HL-60 (cell line): ENCODE data around the gene TCFL5.

Experiments
- CTCF ChIP-seq: IDR thresholded peaks from one replicate; pipeline ENCODE4 v1.5.1; 2011; ENCODE audit warnings: low read length, control low read depth, inconsistent platforms; ENCODE audit not compliant: insufficient read depth
- GABPA ChIP-seq: IDR thresholded peaks from 2 replicates; pipeline ENCODE4 v1.6.1; 2012; ENCODE audit warnings: low read depth
- POLR2AphosphoS5 ChIP-seq: IDR thresholded peaks from 2 replicates; pipeline ENCODE4 v1.6.1; 2012; ENCODE audit warnings: low read depth
- REST ChIP-seq: IDR thresholded peaks from 2 replicates; pipeline ENCODE4 v1.6.1; 2012; ENCODE audit warnings: low read depth; ENCODE audit not compliant: insufficient replicate concordance

GRCh38 chr20:62876501-62876901, 14.9 kb upstream of the TCFL5 start:
- TF ChIP-seq CTCF (no peak), GABPA (no peak), REST (no peak), POLR2AphosphoS5 (no peak)
